GM12878 (cell line): ENCODE data around the gene SLC12A7. TPM values are rescaled to one million over a fixed set of nuclear protein-coding genes. Genes with fewer than 3 reads are reported as not detected.

Experiments
- ATAC-seq: fragments of 200-7000 bp; cut with Tn5 transposase; 3 replicates; pipeline ENCODE4 v1.9.1; 2020; ENCODE audit warnings: mild to moderate bottlenecking, moderate library complexity
- BruUV-seq: library from RNA; stranded (reverse); fragments of 400-500 nt; replicated peaks from 2 replicates; lab custom pipeline; 2021; lab: Mats Ljungman, UMichigan
- CTCF ChIA-PET: fragments of 300-600 bp; sonication (Branson Sonifier 250); formaldehyde crosslinking; extraction: SDS; loops from one replicate; lab custom pipeline; 2021; ENCODE audit warnings: inconsistent platforms; lab: Yijun Ruan, JAX
- POLR2A ChIA-PET: fragments of 350-600 bp; formaldehyde crosslinking; extraction: SDS; loops from one replicate; lab custom pipeline; 2021; ENCODE audit warnings: inconsistent platforms; lab: Charles Lee
- RAD21 ChIA-PET: fragments of 300-600 bp; sonication (Branson Sonifier 250); formaldehyde crosslinking; loops from one replicate; lab custom pipeline; 2023; ENCODE audit warnings: antibody characterized with exemption; ENCODE audit not compliant: unreplicated experiment; lab: Charles Lee
- SMC1A ChIA-PET: fragments of 300-600 bp; sonication (Branson Sonifier 250); formaldehyde crosslinking; loops from one replicate; lab custom pipeline; 2023; ENCODE audit not compliant: unreplicated experiment, uncharacterized antibody; lab: Charles Lee
- DNase-seq: peaks from one replicate; pipeline ENCODE4 v3.0.0-alpha.2; 2011; ENCODE audit warnings: low read depth, low spot score
- FAIRE-seq: peaks from 3 replicates; lab custom pipeline; 2011; peaks lifted over from hg19 to GRCh38; lab: Jason Lieb, UNC
- H2AFZ ChIP-seq: 2 replicates; pipeline ENCODE4 v1.6.0; 2011; ENCODE audit warnings: low read depth, low read length, control low read depth; ENCODE audit not compliant: control insufficient read depth
- H3K27ac ChIP-seq: 2 replicates; pipeline ENCODE4 v1.5.1; 2011; ENCODE audit warnings: control low read depth; ENCODE audit not compliant: control insufficient read depth, insufficient read depth
- H3K27me3 ChIP-seq, 2 experiments: replicated peaks in 1 of 2; 2 replicates each; pipeline versions ENCODE4 v1.6.0 to v1.6.1; 2011; ENCODE audit warnings: low read length in 1 of 2; ENCODE audit not compliant: control insufficient read depth in 2 of 2, insufficient read depth in 2 of 2
- H3K36me3 ChIP-seq, 2 experiments: 2 replicates each; pipeline ENCODE4 v1.5.1; 2011; ENCODE audit warnings: low read length in 1 of 2; ENCODE audit not compliant: control insufficient read depth in 2 of 2, insufficient read depth in 2 of 2
- H3K4me1 ChIP-seq: 2 replicates; pipeline ENCODE4 v1.6.1; 2011; ENCODE audit warnings: mild to moderate bottlenecking, low read length, moderate library complexity, mixed read lengths; ENCODE audit not compliant: control insufficient read depth, insufficient read depth
- H3K4me2 ChIP-seq: 2 replicates; pipeline ENCODE4 v1.6.0; 2011; ENCODE audit warnings: control low read depth; ENCODE audit not compliant: control insufficient read depth, insufficient read depth
- H3K4me3 ChIP-seq: fragments of 200-600 bp; sonication (generic); 2 replicates; pipeline ENCODE4 v1.5.1; 2016
- H3K79me2 ChIP-seq: 2 replicates; pipeline ENCODE4 v1.6.0; 2011; ENCODE audit warnings: low read length; ENCODE audit not compliant: control insufficient read depth, insufficient read depth
- H3K9ac ChIP-seq: 2 replicates; pipeline ENCODE4 v1.8.0; 2011; ENCODE audit warnings: low read length, control low read depth, mixed read lengths; ENCODE audit not compliant: control insufficient read depth, insufficient read depth
- H3K9me3 ChIP-seq: replicated peaks from 3 replicates; pipeline ENCODE4 v1.5.1; 2011; ENCODE audit warnings: mild to moderate bottlenecking, low read length; ENCODE audit not compliant: control insufficient read depth, insufficient read depth
- H4K20me1 ChIP-seq: 2 replicates; pipeline ENCODE4 v1.6.0; 2011; ENCODE audit not compliant: control insufficient read depth, insufficient read depth
- CHD2 ChIP-seq: IDR thresholded peaks from 2 replicates; pipeline ENCODE4 v1.6.1; 2011; ENCODE audit warnings: low read depth, low read length, improper control_type of control experiment, borderline replicate concordance
- WGBS: methylation state at CpG from one replicate; pipeline ENCODE4 v1.1.6; 2016; ENCODE audit warnings: low lambda C conversion rate; ENCODE audit not compliant: insufficient replicate concordance, insufficient coverage; ENCODE audit errors: missing lambda C conversion rate; 5-methylcytosine and 5-hydroxymethylcytosine counted together
- in situ Hi-C: fragments of 300-500 bp; cut with MboI; formaldehyde crosslinking; loops from 9 replicates; pipeline ENCODE4 v1.14.3; 2018; ENCODE audit warnings: mixed read lengths
- intact Hi-C: fragments of 100-400 bp; cut with micrococcal nuclease; formaldehyde crosslinking; loops from one replicate; pipeline ENCODE4 v1.14.2; 2022; ENCODE audit not compliant: unreplicated experiment
- polyA plus RNA-seq, 11 experiments: library from polyadenylated mRNA; depleted of rRNA in 4 of 11; unstranded in 6 of 11; stranded (reverse) in 5 of 11; fragments of >200 nt; fragmentation: Nextera tagmentation in 4 of 11; fragmentation: Illumina TruSeq in 1 of 11; extraction: Ambion mirVana in 4 of 11; extraction: Trizol in 1 of 11; gene quantifications; 1 replicate in 1 of 11; 2 replicates in 10 of 11; pipeline versions ENCODE4 v1.2.1 to v1.2.3, GENCODE V29; 2011 to 2016; ENCODE audit warnings: inconsistent platforms in 2 of 11, missing spikeins in 2 of 11, low read depth in 1 of 11
- total RNA-seq, 4 experiments: library from RNA; depleted of rRNA in 3 of 4; stranded (reverse); fragments of >200 nt in 3 of 4; fragmentation: Illumina TruSeq in 1 of 4; extraction: Trizol in 1 of 4; gene quantifications; 2 replicates each; pipeline versions ENCODE4 v1.2.1 to v1.2.3, GENCODE V29; 2013 to 2021
- TF ChIP-seq, protein P1 (sequence below): fragments of 450-650 bp; formaldehyde crosslinking; IDR thresholded peaks from 2 replicates; pipeline ENCODE4 v1.4.0; 2022; ENCODE audit warnings: mild to moderate bottlenecking, moderate library complexity
- TF ChIP-seq, protein P2 (sequence below), 3 experiments: IDR thresholded peaks in 2 of 3; conservative IDR thresholded peaks in 1 of 3; 2 replicates each; pipeline ENCODE4 v1.5.1; 2011; ENCODE audit warnings: low read depth in 3 of 3, low read length in 3 of 3, mild to moderate bottlenecking in 3 of 3, control low read depth in 2 of 3, moderate library complexity in 2 of 3, inconsistent platforms in 1 of 3, mixed read lengths in 1 of 3; ENCODE audit not compliant: control insufficient read depth in 2 of 3, insufficient read depth in 1 of 3; ENCODE audit errors: extremely low read depth in 1 of 3
- TF ChIP-seq, protein P3 (sequence below): fragments of 450-650 bp; IDR thresholded peaks from 2 replicates; pipeline ENCODE4 v1.6.1; 2017; ENCODE audit warnings: mild to moderate bottlenecking, moderate library complexity

Gene SLC12A7
- total and polyA plus RNA-seq, 10 of the 15 experiments (the other 5 are each of a cell fraction or from before 2014, with no cell fraction given): 0.10 to 10.0 (median 2.9) TPM

DNA sequence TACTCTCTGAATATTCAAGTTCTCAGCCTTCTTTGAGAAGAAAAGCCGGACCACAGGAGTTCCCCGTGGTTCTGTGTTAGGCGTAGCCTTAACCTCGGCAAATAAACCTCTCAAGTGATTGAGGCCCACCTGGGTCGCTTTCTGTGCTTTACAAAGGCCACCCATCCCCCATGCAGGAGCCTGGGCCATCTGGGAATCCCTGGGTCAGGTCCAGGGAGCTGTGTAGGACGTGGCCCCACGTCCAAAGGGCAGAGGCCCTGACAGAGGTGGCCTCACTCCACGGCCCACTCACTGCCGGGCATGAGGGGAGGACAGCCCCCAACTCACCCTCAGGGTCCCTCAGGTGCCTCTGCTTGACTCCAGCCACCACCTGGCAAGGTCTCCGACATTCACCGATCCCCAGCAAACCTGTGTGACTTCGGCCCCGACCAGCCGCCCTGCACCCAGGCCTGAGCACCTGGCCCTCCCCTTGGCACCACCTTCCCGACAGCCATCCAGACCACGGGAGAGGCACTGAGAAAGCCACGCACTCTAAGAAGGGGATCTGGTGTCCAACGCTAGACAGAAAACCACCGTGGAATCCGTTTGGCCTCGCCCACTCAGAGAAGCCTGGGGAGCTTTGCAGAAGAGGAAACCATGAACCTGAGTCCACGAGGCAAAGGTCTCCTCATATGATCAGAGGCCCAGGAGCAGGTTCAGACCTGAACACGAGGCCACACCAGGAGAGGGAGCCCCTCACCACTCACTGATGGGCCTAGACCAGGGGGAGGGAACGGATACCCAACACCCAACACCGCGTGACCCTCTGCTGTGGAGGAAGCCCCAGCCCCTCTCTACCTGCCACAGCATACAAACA, 4.5 kb downstream of the SLC12A7 start:
- H3K4me2 ChIP-seq: no peak overlapping the region
- whole genome bisulfite sequencing: 41% methylated on average over 26 of the region's 26 CpGs
- CTCF ChIA-PET: interaction anchor here (1.4 to 3.7 kb wide), 4 partner anchors 10 to 33 kb away, joined by 6 to 13 read pairs (median 10); no protein-coding TSS in a partner anchor
- no TSS peak for BruUV-seq
- no peaks in the 10 kb centered on the region for H3K4me1 ChIP-seq
- SMC1A ChIA-PET: interaction anchor here (0.9 to 3.0 kb wide), 4 partner anchors 26 to 42 kb away, joined by 3 to 16 read pairs (median 4); no protein-coding TSS in a partner anchor
- in situ Hi-C loops (no loop called here), intact Hi-C loops (no loop called here)
- POLR2A ChIA-PET: interaction anchor here (0.6 to 2.0 kb wide), 2 partner anchors 18 to 26 kb away, joined by 3 to 18 read pairs; no protein-coding TSS in a partner anchor
- H3K9me3 ChIP-seq: no peaks in the 10 kb centered on the region
- TF ChIP-seq, protein P1, sequence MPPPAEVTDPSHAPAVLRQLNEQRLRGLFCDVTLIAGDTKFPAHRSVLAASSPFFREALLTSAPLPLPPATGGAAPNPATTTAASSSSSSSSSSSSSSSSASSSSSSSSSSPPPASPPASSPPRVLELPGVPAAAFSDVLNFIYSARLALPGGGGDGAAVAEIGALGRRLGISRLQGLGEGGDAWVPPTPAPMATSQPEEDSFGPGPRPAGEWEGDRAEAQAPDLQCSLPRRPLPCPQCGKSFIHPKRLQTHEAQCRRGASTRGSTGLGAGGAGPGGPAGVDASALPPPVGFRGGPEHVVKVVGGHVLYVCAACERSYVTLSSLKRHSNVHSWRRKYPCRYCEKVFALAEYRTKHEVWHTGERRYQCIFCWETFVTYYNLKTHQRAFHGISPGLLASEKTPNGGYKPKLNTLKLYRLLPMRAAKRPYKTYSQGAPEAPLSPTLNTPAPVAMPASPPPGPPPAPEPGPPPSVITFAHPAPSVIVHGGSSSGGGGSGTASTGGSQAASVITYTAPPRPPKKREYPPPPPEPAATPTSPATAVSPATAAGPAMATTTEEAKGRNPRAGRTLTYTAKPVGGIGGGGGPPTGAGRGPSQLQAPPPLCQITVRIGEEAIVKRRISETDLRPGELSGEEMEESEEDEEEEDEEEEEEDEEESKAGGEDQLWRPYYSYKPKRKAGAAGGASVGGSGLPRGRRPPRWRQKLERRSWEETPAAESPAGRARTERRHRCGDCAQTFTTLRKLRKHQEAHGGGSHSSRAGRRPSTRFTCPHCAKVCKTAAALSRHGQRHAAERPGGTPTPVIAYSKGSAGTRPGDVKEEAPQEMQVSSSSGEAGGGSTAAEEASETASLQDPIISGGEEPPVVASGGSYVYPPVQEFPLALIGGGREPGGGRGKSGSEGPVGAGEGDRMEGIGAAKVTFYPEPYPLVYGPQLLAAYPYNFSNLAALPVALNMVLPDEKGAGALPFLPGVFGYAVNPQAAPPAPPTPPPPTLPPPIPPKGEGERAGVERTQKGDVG (CRISPR knock-in tag): no peak
- TF ChIP-seq, protein P2, sequence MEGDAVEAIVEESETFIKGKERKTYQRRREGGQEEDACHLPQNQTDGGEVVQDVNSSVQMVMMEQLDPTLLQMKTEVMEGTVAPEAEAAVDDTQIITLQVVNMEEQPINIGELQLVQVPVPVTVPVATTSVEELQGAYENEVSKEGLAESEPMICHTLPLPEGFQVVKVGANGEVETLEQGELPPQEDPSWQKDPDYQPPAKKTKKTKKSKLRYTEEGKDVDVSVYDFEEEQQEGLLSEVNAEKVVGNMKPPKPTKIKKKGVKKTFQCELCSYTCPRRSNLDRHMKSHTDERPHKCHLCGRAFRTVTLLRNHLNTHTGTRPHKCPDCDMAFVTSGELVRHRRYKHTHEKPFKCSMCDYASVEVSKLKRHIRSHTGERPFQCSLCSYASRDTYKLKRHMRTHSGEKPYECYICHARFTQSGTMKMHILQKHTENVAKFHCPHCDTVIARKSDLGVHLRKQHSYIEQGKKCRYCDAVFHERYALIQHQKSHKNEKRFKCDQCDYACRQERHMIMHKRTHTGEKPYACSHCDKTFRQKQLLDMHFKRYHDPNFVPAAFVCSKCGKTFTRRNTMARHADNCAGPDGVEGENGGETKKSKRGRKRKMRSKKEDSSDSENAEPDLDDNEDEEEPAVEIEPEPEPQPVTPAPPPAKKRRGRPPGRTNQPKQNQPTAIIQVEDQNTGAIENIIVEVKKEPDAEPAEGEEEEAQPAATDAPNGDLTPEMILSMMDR (IDR thresholded peaks at IDR 0.05 in 2 of 3, conservative IDR thresholded peaks at IDR 0.05 in 1 of 3; ENCODE audit: control insufficient read depth in 2 of 3, extremely low read depth in 1 of 3, insufficient read depth in 1 of 3, low read depth in 3 of 3, low read length in 3 of 3): peak in 1 of 3 experiments; percentile 35; a peak in 1 of 6 replicates
- TF ChIP-seq, protein P3, sequence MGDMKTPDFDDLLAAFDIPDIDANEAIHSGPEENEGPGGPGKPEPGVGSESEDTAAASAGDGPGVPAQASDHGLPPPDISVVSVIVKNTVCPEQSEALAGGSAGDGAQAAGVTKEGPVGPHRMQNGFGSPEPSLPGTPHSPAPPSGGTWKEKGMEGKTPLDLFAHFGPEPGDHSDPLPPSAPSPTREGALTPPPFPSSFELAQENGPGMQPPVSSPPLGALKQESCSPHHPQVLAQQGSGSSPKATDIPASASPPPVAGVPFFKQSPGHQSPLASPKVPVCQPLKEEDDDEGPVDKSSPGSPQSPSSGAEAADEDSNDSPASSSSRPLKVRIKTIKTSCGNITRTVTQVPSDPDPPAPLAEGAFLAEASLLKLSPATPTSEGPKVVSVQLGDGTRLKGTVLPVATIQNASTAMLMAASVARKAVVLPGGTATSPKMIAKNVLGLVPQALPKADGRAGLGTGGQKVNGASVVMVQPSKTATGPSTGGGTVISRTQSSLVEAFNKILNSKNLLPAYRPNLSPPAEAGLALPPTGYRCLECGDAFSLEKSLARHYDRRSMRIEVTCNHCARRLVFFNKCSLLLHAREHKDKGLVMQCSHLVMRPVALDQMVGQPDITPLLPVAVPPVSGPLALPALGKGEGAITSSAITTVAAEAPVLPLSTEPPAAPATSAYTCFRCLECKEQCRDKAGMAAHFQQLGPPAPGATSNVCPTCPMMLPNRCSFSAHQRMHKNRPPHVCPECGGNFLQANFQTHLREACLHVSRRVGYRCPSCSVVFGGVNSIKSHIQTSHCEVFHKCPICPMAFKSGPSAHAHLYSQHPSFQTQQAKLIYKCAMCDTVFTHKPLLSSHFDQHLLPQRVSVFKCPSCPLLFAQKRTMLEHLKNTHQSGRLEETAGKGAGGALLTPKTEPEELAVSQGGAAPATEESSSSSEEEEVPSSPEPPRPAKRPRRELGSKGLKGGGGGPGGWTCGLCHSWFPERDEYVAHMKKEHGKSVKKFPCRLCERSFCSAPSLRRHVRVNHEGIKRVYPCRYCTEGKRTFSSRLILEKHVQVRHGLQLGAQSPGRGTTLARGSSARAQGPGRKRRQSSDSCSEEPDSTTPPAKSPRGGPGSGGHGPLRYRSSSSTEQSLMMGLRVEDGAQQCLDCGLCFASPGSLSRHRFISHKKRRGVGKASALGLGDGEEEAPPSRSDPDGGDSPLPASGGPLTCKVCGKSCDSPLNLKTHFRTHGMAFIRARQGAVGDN: peak; percentile 87
- 0 out of 2 replicates have a peak, but pooled peaks have one; percentile 24 for TF ChIP-seq CHD2
- DNase-seq (no peak), FAIRE-seq (no peak), ATAC-seq (no peak)
- RAD21 ChIA-PET: interaction anchor here (2.2 to 5.6 kb wide), 2 partner anchors 10 to 25 kb away, joined by 6 to 78 read pairs; no protein-coding TSS in a partner anchor
- H3K4me3 ChIP-seq: no peak overlapping the region
- H4K20me1 ChIP-seq: no peaks in the 10 kb centered on the region
- no peaks in the 10 kb centered on the region for H3K36me3 ChIP-seq
- peaks cover 2% of the 10 kb centered on the region; the same call in 1 of the 2 replicates for H3K79me2 ChIP-seq
- H3K9ac ChIP-seq: no peak overlapping the region
- no peaks in the 10 kb centered on the region; a peak in 1 of 4 replicates for H3K27me3 ChIP-seq
- no peak overlapping the region for H2AFZ ChIP-seq
- H3K27ac ChIP-seq: no peak overlapping the region
